HG03103 (cell line): ENCODE results near the gene TMEM238.

Source experiments
- ATAC-seq: cut with Tn5 transposase; IDR thresholded peaks from one replicate; pipeline ENCODE4 v1.9.1; 2021; ENCODE audit warnings: low read depth; ENCODE audit not compliant: unreplicated experiment

Gene TMEM238

DNA sequence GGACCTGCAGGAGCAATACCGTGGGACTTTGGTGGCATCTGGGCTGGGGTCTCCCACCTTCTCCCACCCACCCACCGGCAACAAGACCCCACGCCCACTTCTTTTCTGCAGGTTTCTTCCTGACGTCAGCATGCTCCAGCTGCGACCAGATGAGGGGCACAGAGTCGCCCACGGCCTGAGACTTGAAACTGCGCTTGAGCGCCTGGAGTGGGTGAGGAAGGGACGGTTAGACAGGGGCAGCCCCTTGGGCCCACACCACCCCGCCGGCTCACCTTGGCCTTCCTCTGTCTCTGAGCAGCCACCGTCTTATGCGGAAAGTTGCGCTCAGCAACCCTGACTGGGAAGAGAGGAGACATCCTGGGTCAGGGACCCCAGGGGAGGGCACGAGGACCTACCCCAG, 23.2 kb downstream of the TMEM238 start:
- ATAC-seq: no peak

- no peak for ATAC-seq
These were observed 24.9 kb downstream of the TMEM238 start for GRCh38 chr19:55358943-55359908.

- ATAC-seq: no peak
These were observed 25.6 kb downstream of the TMEM238 start for GRCh38 chr19:55358493-55358892.

GRCh38 chr19:55355213-55355821, 28.8 kb downstream of the TMEM238 start:
- ATAC-seq: no peak

GRCh38 chr19:55354698-55355212, 29.3 kb downstream of the TMEM238 start, which contains the start of gene COX6B2:
TSS of gene COX6B2 (minus strand) at chr19:55354719. CDS start at chr19:55354521, 198 bp downstream.
- no peak for ATAC-seq

DNA sequence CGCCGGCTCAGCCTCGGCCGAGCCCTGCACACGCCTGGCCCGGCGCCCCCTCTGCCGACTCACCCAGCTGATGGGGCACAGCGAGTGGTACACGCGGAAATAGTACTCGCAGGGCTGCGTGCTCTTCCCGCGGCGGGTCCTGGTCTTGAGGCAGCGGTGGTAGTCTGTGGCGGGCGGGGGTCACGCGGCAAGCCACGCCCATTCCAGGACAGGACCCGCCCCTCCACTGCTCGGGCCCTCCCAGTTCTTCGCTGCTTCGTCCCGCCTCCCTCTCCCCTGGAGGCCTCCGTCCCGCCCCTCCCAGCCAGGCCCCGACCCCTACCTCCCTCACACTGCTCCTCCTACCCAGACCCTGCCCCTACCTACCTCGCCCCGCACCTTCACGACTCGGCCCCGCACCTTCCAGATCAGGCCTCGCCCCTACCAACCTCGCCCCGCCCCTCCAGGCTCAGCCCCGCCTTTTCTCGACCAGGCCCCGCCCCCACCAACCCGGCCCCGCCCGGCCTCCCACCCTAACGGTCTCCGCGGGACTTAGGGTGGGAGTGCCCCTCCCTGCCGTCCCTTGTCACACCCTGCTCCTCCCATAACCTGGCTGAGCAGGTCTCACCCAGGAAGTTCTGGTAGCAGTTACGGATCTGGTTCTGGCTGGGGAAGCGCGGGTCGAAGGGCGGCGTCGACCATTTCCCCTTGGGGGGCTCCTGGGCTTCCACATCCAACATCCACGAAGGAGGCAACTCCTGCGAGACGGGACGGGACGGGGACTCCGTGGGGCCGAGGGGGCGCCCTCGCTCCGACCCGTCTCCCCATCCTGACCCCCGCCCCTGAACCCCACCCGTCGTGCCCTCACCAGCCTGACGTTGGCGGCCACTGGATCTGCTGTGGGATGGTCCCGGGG, 30.0 kb downstream of the TMEM238 start:
- no peak for ATAC-seq

GRCh38 chr19:55353356-55353802, 30.7 kb downstream of the TMEM238 start:
- no peak for ATAC-seq

GRCh38 chr19:55352549-55353145, 31.4 kb downstream of the TMEM238 start:
- ATAC-seq: no peak

GRCh38 chr19:55352040-55352439, 32.1 kb downstream of the TMEM238 start:
- no peak for ATAC-seq

- no peak for ATAC-seq
These were observed 33.3 kb downstream of the TMEM238 start for GRCh38 chr19:55350620-55351315.

DNA sequence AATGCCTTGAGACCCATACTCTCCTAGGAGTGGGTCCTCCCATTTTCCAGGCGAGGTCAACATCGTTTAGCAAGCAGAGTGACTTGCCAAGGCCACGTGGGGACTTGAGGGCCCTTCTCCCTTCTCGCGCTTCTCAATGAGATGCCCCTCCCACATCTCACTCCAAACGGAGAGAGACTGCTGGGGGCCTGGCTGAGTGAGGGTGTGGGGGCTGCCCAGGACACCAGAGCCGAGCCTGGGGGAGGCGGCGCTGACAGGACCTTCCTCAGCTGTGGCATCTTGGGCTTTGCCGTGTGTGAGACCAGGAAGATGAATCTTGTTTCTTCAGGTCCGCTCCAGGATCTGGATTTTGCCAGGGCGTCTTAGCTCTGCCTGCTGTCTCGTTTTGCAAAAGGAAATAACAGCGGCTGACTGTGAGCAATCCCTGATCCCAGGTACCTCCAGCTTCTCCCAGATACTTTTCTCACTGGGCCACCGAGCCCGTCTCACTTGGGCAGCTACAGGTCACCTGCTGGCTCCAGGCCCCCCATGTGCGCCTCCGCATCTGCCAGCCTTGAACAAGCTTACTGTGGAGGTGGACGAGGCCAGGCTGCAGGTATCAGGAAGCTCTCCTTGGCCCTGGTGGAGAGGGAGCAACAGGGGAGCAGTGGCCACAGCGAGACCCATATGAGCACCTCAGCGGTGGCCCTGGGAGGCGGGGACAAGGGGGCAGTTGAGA, 35.6 kb downstream of the TMEM238 start:
- ATAC-seq: no peak

- no peak for ATAC-seq
These were observed 36.6 kb downstream of the TMEM238 start for GRCh38 chr19:55347442-55348009.

DNA sequence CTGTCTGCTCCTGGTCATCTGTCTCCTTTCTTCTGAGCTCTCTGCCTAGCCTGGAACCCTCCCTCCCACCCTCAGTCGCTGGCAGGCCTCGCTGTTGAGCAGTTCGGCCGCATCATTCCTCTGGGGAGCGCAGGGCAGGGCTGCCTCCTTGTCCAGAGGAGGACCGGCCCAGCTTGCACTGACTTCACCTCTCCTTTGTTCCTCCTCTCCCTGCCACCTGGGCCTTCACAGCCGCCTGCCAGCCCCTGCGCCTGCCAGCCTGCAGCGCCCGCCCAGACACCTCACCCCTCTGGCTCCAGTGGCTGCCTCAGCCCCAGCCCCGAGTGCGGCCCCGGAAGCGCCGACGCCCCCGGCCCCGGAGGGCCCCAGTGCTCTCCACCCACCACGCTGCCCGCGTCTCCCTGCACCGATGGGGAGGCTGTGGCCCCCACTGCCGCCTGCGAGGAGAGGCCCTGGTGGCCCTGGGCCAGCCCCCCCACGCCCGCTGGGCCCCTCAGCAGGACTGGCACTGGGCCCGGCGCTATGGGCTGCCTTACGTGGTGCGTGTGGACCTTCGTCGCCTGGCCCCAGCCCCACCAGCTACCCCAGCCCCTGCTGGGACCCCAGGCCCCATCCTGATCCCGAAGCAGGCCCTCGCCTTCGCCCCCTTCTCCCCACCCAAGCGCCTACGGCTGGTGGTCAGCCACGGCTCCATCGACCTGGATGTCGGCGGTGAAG, 37.2 kb downstream of the TMEM238 start:
- ATAC-seq: no peak

GRCh38 chr19:55345818-55346724, 38.0 kb downstream of the TMEM238 start:
- no peak for ATAC-seq

DNA sequence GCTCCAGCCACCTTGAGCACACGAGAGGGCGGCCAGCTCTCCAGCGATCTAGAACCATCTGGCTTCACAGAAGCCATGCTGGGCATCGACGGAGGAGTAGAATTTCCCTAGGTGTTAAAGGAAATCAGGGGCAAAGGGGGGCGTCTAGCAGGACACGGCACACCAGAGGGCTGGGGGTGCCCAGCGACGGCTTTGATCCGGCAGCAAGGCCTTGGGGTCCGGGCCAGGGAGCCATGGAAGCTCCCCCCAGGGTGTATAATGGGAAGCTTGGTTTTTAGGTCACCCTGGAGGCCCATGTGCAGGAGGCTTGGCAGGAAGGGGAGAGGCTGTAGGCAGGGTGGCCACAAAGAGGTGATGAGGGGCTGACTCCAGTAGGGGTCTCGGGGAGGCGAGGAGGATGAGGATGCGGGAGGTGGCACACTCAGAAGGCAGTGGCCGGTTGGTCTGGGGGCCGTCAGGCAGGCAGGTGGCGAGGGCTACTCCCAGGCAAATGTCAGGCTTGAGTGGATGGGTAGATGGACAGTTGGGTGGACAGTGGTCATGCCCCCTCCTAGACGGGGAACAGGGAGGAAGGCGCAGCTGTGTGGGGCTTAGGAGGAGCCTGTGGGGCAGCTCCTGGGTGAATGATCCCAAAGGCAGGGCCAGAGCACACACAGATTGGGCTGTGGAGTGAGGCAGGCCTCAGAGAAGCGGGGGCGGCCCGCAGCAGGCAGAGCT, 38.8 kb downstream of the TMEM238 start:
- no peak for ATAC-seq

DNA sequence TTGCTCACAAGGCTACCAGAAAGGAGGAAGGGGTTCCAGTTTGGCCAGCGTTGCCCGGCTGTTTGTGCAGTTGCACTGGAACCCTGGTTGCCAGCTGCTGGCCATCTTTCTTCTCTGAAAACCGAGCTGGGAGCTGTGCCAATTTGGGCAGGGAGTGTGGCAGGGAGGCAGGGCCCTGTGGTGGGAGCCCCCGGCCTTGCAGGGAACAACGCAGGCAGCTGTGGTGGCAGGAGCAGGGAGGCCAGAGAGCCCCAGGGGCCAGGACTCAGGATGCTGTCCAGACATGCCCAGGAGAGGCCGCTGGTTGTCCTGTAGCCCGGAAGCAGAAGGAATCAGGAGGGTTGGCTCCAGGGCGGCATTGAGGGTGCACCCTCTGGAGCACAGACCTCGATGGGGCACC, 39.6 kb downstream of the TMEM238 start:
- ATAC-seq: no peak
